ENCODE results near the gene NCK1.

DNA sequence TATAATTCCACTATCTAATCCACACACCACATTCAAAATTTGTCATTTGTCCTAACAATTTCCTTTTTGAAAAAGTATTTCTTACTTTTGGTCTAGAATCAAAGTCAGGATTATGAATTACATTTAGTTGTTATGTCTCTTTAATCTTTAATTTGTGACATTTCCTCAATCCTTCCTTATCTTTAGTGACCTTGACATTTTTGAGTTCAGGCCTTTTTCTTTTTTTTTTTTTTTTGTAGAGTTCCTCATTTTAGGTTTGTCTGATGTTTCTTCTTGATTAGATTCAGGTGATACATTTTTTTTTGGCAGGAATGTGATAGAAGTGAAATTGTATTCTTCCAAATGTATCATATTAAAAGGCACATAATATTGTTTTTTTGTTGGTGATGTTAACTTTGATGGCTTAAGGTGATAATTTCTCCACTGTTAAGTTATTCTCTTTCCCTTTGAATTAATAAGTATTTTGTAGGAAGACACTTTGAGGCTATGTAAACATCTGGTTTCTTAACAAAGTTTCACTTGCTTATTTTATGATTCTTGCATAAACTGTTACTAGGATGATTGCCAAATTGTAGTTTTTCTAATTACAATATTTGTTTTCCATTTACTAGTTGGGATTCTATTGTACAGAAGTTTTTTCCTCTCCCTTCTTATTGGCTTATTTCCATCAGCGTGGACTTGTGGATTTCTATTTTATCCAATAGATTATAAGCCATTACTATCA is 26.8 kb upstream of the NCK1 start:
- TF ChIP-seq CTCF (conservative IDR thresholded peaks at IDR 0.05; ENCODE audit: low read depth in 2 of 2) (no peak), EZH2 (IDR thresholded peaks at IDR 0.05; ENCODE audit: low read depth, unreplicated experiment) (no peak), CREB1 (CRISPR knock-in tag; IDR thresholded peaks at IDR 0.05; ENCODE audit: low read depth) (no peak), ZNF114 (CRISPR knock-in tag; IDR thresholded peaks at IDR 0.05) (no peak), EZH2phosphoT487 (IDR thresholded peaks at IDR 0.05; ENCODE audit: unreplicated experiment) (no peak), POLR2AphosphoS5 (IDR thresholded peaks at IDR 0.05; ENCODE audit: low read depth) (no peak), JUNB (IDR thresholded peaks at IDR 0.05; ENCODE audit: unreplicated experiment) (no peak), NANOG (IDR thresholded peaks at IDR 0.05; ENCODE audit: borderline replicate concordance) (no peak)
- TF ChIP-seq, protein P1, sequence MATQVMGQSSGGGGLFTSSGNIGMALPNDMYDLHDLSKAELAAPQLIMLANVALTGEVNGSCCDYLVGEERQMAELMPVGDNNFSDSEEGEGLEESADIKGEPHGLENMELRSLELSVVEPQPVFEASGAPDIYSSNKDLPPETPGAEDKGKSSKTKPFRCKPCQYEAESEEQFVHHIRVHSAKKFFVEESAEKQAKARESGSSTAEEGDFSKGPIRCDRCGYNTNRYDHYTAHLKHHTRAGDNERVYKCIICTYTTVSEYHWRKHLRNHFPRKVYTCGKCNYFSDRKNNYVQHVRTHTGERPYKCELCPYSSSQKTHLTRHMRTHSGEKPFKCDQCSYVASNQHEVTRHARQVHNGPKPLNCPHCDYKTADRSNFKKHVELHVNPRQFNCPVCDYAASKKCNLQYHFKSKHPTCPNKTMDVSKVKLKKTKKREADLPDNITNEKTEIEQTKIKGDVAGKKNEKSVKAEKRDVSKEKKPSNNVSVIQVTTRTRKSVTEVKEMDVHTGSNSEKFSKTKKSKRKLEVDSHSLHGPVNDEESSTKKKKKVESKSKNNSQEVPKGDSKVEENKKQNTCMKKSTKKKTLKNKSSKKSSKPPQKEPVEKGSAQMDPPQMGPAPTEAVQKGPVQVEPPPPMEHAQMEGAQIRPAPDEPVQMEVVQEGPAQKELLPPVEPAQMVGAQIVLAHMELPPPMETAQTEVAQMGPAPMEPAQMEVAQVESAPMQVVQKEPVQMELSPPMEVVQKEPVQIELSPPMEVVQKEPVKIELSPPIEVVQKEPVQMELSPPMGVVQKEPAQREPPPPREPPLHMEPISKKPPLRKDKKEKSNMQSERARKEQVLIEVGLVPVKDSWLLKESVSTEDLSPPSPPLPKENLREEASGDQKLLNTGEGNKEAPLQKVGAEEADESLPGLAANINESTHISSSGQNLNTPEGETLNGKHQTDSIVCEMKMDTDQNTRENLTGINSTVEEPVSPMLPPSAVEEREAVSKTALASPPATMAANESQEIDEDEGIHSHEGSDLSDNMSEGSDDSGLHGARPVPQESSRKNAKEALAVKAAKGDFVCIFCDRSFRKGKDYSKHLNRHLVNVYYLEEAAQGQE (IDR thresholded peaks at IDR 0.05; ENCODE audit: unreplicated experiment): no peak
